OCI-LY7 (cell line): ENCODE data around the gene TAS1R1.

Source experiments
- EZH2phosphoT487 ChIP-seq: fragments of 200-600 bp; sonication (generic); IDR thresholded peaks from 2 replicates; pipeline ENCODE4 v1.6.1; 2018; ENCODE audit warnings: low read depth, borderline replicate concordance, mild to moderate bottlenecking, mixed run types, antibody characterized with exemption, low read length, moderate library complexity, mixed read lengths
- TF ChIP-seq, protein P1 (sequence below): fragments of 200-600 bp; sonication (generic); conservative IDR thresholded peaks from 2 replicates; pipeline ENCODE4 v1.5.1; 2014; ENCODE audit warnings: mild to moderate bottlenecking, antibody characterized with exemption, low read length, moderate library complexity, mixed read lengths

- TF ChIP-seq, protein P1, sequence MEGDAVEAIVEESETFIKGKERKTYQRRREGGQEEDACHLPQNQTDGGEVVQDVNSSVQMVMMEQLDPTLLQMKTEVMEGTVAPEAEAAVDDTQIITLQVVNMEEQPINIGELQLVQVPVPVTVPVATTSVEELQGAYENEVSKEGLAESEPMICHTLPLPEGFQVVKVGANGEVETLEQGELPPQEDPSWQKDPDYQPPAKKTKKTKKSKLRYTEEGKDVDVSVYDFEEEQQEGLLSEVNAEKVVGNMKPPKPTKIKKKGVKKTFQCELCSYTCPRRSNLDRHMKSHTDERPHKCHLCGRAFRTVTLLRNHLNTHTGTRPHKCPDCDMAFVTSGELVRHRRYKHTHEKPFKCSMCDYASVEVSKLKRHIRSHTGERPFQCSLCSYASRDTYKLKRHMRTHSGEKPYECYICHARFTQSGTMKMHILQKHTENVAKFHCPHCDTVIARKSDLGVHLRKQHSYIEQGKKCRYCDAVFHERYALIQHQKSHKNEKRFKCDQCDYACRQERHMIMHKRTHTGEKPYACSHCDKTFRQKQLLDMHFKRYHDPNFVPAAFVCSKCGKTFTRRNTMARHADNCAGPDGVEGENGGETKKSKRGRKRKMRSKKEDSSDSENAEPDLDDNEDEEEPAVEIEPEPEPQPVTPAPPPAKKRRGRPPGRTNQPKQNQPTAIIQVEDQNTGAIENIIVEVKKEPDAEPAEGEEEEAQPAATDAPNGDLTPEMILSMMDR = no peak
- no peak for TF ChIP-seq EZH2phosphoT487
Measured at GRCh38 chr1:6613361-6614018, 58.4 kb downstream of the TAS1R1 start, which contains the start of gene PHF13.
